Adrenal gland (tissue), 12 donors: ENCODE measurements around the gene CSH2. TPM values are rescaled to one million over a fixed set of nuclear protein-coding genes. Genes with fewer than 3 reads are reported as not detected.

Experiments
- DNase-seq, 7 donors: peaks; one replicate each; pipeline ENCODE4 v3.0.0-alpha.2; 2019 to 2020
- H3K27ac ChIP-seq, 5 donors: fragments of 200-600 bp; sonication (generic) in 4 of 5; 1 replicate in 3 of 5; 2 replicates in 2 of 5; pipeline versions ENCODE4 v1.5.1 to v1.8.0; 2016 to 2020; ENCODE audit warnings: mild to moderate bottlenecking in 1 of 5
- H3K27me3 ChIP-seq: fragments of 200-600 bp; 2 replicates; pipeline ENCODE4 v1.8.0; 2021
- H3K36me3 ChIP-seq, 2 donors: fragments of 200-600 bp; replicated peaks in 1 of 2; 1 replicate in 1 of 2; 2 replicates in 1 of 2; pipeline versions ENCODE4 v1.5.1 to v1.8.0; 2018 to 2022
- H3K4me1 ChIP-seq, 2 donors: fragments of 200-600 bp; replicated peaks in 1 of 2; 1 replicate in 1 of 2; 2 replicates in 1 of 2; pipeline versions ENCODE4 v1.5.1 to v1.8.0; 2018 to 2021
- H3K4me3 ChIP-seq, 4 donors: fragments of 200-600 bp; sonication (generic) in 3 of 4; one replicate each; pipeline ENCODE4 v1.5.1; 2016 to 2018
- H3K9me3 ChIP-seq, 3 donors: fragments of 200-600 bp; sonication (generic) in 1 of 3; replicated peaks in 1 of 3; 1 replicate in 2 of 3; 2 replicates in 1 of 3; pipeline versions ENCODE4 v1.5.1 to v1.8.0; 2016 to 2021
- POLR2A ChIP-seq, 2 donors: fragments of 450-650 bp; IDR thresholded peaks; one replicate each; pipeline ENCODE4 v1.6.1; 2017; ENCODE audit warnings: antibody characterized with exemption in 2 of 2, mild to moderate bottlenecking in 2 of 2, moderate library complexity in 1 of 2
- WGBS, 4 donors: extraction: QIAGEN DNeasy Blood & Tissue Kit in 2 of 4; methylation state at CpG; one replicate each; pipeline versions ENCODE4 v1.1.5 to v1.1.7; 2013 to 2017; 5-methylcytosine and 5-hydroxymethylcytosine counted together
- intact Hi-C, 2 donors: fragments of 100-400 bp; cut with DNase I; formaldehyde crosslinking; loops; one replicate each; pipeline versions ENCODE4 v1.14.1 to v1.15.0; 2022 to 2023
- polyA plus RNA-seq, 3 donors: library from polyadenylated mRNA; stranded (reverse); fragments of 200-250 nt in 2 of 3; fragments of 350-450 nt in 1 of 3; fragmentation: Illumina TruSeq in 1 of 3; extraction: RNeasy Lipid Tissue Mini Kit (QIAGEN cat#74804) in 1 of 3; gene quantifications; one replicate each; pipeline ENCODE4 v1.2.3, GENCODE V29; 2013 to 2014
- total RNA-seq, 9 donors: library from RNA; depleted of rRNA in 4 of 9; stranded (reverse); fragments of >200 nt in 4 of 9; fragments of 120-200 nt in 1 of 9; fragmentation: NEBNext Ultra II Directional in 1 of 9; extraction: Animal tissue kit (Norgen Biotek cat#: 25700) in 1 of 9; gene quantifications; one replicate each; pipeline versions ENCODE4 v1.1.0 to v1.2.4, GENCODE V29; 2013 to 2023
- TF ChIP-seq, protein P1 (sequence below), 6 experiments: fragments of 450-650 bp in 4 of 6; fragments of 200-600 bp in 2 of 6; sonication (generic) in 1 of 6; IDR thresholded peaks; 1 replicate in 5 of 6; 2 replicates in 1 of 6; pipeline versions ENCODE4 v1.5.1 to v1.8.0; 2016 to 2021; ENCODE audit warnings: antibody characterized with exemption in 6 of 6, mild to moderate bottlenecking in 2 of 6, moderate library complexity in 1 of 6
- donor health status: healthy with polysubstance abuse.
- donor health status: Bipolar disorder and iron deficiency.
- donor health status: DM: yes; HTN: yes; CAD: no.
- donor health status: DM: no; HTN: no; CAD: no.
- donor health status: DM: no; HTN: no; CAD: no.
- donor health status: DM: yes; HTN: yes; CAD: no.

The CSH2 gene
- total and polyA plus RNA-seq, 12 donors, result 0.61 TPM; not detected in 11

DNA sequence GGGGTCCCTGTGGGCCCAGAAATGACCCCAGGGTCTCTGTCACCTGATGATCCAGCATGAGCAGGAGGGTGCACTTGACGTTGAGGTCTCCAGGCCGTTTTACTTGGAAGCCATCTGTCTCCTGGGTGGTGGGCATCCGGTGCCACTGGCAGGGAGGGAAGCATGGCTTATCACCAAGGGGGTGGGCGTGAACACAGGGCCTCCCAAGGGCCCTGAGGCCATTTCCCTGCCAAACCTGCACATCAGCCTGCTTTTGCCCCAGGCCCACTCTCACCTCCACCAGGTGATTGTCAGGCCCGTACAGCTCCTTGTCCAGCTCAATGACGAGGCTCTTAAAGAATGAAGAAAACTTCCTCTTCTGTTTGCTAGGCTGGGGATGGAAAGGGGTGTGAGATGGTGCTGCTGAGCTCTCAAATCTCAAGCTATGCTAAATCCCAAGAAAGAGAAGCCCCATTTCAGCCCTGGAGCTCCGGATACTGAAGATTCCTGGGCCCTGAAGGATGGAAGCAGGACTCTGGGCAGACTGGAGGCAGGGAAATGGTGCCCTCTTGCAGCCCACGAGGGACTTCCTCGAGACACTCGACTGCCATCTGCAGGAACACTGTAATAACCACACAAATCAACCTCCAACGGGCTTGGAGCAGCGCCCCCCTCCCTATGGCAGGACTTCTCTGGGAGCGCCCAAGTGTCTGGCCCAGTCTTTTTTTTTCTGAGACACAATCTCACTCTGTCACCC, 38.9 kb downstream of the CSH2 start:
- no peak overlapping the region for H3K4me3 ChIP-seq
- no peaks in the 10 kb centered on the region for H3K27me3 ChIP-seq
- peak overlapping the region in 1 of 5 donors; percentile 30 for H3K27ac ChIP-seq
- 35 to 45% (median 37%) methylated on average over 3 to 13 of the region's 13 CpGs for WGBS, 4 donors
- peak in 6 of 7 donors; percentile 51 to 88 (median 77) for DNase-seq
- H3K4me1 ChIP-seq, result peaks cover 22 to 39% of the 10 kb centered on the region in 2 donors
- H3K36me3 ChIP-seq, result peaks cover 0 to 76% of the 10 kb centered on the region in 2 donors
- no peaks in the 10 kb centered on the region for H3K9me3 ChIP-seq
- intact Hi-C loops, result no loop called here
- no peak for TF ChIP-seq POLR2A (IDR thresholded peaks at IDR 0.05)
- TF ChIP-seq, protein P1, sequence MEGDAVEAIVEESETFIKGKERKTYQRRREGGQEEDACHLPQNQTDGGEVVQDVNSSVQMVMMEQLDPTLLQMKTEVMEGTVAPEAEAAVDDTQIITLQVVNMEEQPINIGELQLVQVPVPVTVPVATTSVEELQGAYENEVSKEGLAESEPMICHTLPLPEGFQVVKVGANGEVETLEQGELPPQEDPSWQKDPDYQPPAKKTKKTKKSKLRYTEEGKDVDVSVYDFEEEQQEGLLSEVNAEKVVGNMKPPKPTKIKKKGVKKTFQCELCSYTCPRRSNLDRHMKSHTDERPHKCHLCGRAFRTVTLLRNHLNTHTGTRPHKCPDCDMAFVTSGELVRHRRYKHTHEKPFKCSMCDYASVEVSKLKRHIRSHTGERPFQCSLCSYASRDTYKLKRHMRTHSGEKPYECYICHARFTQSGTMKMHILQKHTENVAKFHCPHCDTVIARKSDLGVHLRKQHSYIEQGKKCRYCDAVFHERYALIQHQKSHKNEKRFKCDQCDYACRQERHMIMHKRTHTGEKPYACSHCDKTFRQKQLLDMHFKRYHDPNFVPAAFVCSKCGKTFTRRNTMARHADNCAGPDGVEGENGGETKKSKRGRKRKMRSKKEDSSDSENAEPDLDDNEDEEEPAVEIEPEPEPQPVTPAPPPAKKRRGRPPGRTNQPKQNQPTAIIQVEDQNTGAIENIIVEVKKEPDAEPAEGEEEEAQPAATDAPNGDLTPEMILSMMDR (IDR thresholded peaks at IDR 0.05), result peak; percentile 25 to 64 (median 41)

DNA sequence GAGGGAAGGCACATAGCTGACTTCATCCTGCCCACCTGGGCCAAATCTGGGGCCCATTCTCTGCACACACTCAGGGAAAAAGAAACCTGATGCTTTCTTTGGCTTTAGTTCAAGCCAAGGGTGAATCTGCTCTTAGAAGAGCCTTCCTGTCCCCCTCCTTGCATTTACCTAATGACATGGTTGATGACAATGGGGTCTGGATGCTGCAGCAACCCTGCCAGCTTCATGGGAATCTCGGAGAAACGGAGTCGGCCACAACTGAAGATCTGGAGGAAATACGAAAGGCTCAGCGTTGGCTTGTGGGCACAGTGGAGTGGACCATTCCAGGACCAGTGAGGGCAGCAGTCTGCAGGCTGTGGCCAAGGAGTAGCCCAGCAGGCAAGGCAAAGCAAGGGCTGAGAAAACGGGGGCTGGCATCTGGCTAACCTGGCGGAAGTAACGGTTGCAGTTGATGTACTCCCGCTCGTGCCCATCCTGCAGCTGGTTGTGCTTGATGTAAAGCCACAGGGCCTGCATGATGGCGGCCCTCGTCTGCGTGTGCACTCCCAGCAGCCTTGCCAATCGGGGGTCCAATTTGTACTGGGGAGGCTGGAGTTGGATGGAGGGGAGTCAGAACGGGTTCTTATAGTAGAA, 39.6 kb downstream of the CSH2 start:
- Histone ChIP-seq H3K4me3 (no peak overlapping the region), H3K36me3 (peaks cover 0 to 83% of the 10 kb centered on the region in 2 donors), H3K27me3 (no peaks in the 10 kb centered on the region), H3K4me1 (peaks cover 14 to 38% of the 10 kb centered on the region in 2 donors), H3K27ac (no peak overlapping the region), H3K9me3 (no peaks in the 10 kb centered on the region)
- intact Hi-C loops, result no loop called here
- 85 to 93% (median 89%) methylated on average over 11 to 15 of the region's 15 CpGs for WGBS, 4 donors
- TF ChIP-seq, protein P1 (IDR thresholded peaks at IDR 0.05), result no peak
- TF ChIP-seq POLR2A (IDR thresholded peaks at IDR 0.05), result no peak
- peak in 3 of 7 donors; percentile 16 to 52 (median 18) for DNase-seq

DNA sequence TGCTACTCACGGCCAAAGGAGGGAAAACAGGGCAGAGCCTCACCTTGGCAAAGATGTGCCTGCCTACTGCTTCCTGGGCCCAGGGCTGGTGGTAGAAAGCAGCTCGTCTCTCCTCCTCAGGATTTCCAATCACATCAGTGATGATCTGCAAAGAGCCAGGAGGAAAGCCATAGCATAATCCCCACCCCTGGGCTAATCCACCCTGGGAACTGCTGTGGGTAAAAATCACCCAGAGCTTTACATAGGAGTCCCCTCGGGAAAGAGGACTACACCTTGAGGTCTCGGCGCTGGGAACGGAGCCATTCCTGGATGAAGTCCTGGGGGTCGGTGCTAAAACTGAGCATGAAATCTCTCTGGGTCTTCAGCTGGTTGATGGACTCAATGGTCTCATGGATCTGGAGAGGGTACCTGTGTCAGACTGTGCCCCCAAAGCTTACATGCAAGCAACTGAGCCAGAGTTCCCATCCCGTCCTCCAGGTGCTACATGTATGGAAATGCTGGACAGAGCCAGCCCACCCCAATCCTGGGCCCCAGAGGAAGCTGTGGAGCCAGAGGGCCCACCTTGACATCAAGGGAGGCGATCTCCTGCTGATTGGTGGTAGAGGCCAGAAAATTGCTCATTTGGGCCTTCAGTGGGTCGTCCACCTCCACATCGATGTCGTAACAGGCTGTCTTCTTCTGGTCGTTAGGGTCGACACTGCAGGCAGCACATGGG, 40.3 kb downstream of the CSH2 start:
- no peak overlapping the region for H3K4me3 ChIP-seq
- TF ChIP-seq, protein P1 (IDR thresholded peaks at IDR 0.05), result no peak
- H3K27ac ChIP-seq, result no peak overlapping the region
- H3K27me3 ChIP-seq, result no peaks in the 10 kb centered on the region
- peaks cover 0 to 83% of the 10 kb centered on the region in 2 donors for H3K36me3 ChIP-seq
- 74 to 85% (median 80%) methylated on average over 10 to 14 of the region's 14 CpGs for WGBS, 4 donors
- H3K4me1 ChIP-seq, result peaks cover 12 to 38% of the 10 kb centered on the region in 2 donors
- intact Hi-C loops, result no loop called here
- DNase-seq, result peak in 2 of 7 donors; percentile 15 to 21
- H3K9me3 ChIP-seq, result no peaks in the 10 kb centered on the region

GRCh38 chr17:63832455-63832854, 41.0 kb downstream of the CSH2 start:
- no peaks in the 10 kb centered on the region for H3K9me3 ChIP-seq
- H3K36me3 ChIP-seq, result peaks cover 0 to 83% of the 10 kb centered on the region in 2 donors
- intact Hi-C loops, result no loop called here
- no peak for DNase-seq
- no peaks in the 10 kb centered on the region for H3K27me3 ChIP-seq
- WGBS, 4 donors, result 73 to 88% (median 79%) methylated on average over 2 of the region's 2 CpGs
- peaks cover 8 to 34% of the 10 kb centered on the region in 2 donors for H3K4me1 ChIP-seq
- no peak overlapping the region for H3K27ac ChIP-seq
- TF ChIP-seq, protein P1 (IDR thresholded peaks at IDR 0.05), result no peak
- TF ChIP-seq POLR2A (IDR thresholded peaks at IDR 0.05), result no peak
- no peak overlapping the region for H3K4me3 ChIP-seq
